Stimulated activated naive CD4-positive, alpha-beta T cell (primary cell): ENCODE results near the gene PPIE.
"Not testable (repeated sequence)": the region's sequence is repeated elsewhere in the genome, so short reads cannot be mapped to it uniquely, and the experiment has no call there.

ENCODE experiments used
- DNase-seq, 6 experiments: peaks; one replicate each; lab custom pipeline; 2025; lab: John Stamatoyannopoulos, UW

Gene PPIE

GRCh38 chr1:39758556-39759435 is 20.1 kb downstream of the PPIE start:
- no peak for DNase-seq

- no peak for DNase-seq
Measured at GRCh38 chr1:39759436-39759726, 20.7 kb downstream of the PPIE start.

GRCh38 chr1:39760074-39761008 is 21.7 kb downstream of the PPIE start:
- DNase-seq: no peak

DNA sequence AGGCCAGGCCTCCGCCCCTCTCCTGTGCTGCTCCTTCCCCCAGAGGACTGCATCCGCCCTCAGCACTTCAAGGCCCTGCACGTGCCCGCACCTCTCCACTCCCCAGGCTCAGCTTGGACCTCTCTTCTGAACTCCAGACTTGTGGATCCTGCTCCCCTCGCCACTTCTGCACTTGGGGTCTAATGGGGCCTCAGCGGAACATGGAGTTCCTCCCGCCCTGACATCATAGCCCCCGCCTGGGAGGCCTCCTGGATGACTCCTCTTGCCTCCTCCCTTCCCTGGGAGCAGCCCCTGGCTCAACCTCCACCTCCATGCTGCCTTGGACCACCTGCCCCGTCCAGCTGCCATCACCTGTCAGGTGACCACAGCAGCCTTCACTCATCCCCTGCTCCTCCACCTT is 22.3 kb downstream of the PPIE start:
- no peak for DNase-seq

GRCh38 chr1:39761557-39762260 is 23.0 kb downstream of the PPIE start:
- no peak for DNase-seq

GRCh38 chr1:39762550-39763540 is 24.2 kb downstream of the PPIE start:
- no peak for DNase-seq

DNA sequence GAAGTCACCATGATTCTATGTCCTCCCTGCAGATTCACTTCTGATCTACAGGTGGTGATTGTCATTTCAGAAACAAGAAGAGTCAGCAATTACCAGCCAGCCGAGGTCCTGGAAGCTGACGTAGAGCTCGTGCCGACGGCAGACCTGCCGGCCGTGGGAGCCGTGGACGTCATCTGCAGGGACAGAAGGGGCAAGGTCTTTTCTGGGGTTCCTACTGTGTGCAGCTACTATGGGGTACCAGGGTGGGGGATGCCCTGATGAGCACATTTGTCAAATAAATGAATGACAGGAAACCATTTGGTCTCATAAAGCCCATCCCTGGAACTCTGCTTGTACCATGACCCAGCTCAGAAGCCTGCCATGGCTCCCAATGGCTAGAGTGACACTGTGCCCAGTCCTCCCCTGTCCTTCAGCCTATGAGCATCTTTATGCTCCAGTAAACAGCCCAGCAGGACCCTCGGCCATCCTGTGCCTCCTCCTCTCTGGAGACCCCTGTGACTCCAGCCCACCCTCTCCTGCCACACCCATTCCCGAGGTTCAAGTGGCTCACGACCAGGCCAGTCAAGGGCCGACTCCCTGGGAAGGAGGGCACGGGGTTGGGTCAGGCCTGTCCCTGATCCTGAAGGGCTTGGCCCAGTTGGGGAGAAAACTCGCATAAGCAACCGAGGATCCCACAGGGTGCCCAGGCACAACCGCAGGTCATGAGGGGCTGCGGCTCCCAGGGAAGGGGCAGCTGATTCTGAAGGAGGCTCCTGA is 25.1 kb downstream of the PPIE start:
- not testable (repeated sequence) for DNase-seq

DNA sequence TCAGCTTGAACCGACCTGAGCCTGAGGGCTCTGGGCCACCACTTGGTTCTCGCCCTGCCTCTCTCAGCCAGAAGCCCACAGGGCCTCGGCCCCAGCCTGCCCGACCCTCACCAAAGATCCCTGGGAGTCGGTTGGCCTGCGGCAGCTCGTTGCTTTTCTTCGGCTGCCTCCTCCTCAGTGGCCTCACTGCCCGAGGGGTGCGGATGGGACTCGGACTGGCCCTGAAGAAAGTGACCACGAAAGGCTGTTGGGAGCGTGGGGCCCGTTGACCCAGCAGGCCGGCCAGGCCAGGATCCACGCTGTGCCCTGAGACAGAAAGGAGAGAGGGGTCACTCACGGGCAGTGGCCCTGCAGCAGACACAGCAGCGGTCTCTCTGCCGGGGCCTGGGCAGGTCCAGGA is 25.8 kb downstream of the PPIE start:
- DNase-seq: not testable (repeated sequence)

- DNase-seq: not testable (repeated sequence)
Measured at GRCh38 chr1:39766466-39766865, 27.8 kb downstream of the PPIE start.

GRCh38 chr1:39769502-39769901 is 30.8 kb downstream of the PPIE start:
- not testable (repeated sequence) for DNase-seq

GRCh38 chr1:39770100-39771021 is 31.7 kb downstream of the PPIE start:
- DNase-seq: not testable (repeated sequence)

DNA sequence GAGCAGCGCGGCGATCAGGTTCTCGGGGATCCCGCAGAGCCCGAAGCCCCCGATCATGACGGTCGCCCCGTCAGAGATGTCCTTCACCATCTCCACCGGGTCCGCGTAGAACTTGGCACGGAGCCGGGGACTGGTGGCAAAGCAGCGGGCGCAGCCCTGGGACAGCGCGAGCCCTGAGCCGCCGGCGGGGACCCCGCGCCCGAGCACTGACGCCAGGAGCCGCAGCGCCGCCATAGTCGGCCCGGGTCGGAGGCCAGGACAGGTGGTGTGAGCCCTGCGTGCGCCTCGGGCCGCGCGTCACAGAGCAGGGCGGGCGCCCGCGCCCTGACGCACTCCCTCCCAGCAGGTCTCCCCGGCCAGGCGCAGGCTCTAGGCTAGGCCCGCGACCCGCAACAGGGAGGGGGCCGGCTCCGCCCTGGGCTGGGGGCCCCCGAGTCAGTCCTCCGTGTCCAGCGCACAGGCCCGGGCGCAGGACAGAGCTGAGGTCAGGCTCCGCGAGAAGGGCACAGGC is 32.4 kb downstream of the PPIE start, which contains the start of gene OXCT2:
TSS of gene OXCT2 (minus strand) at position 327 of the 511 bp plus-strand sequence. CDS start at position 234, 93 bp downstream.
- not testable (repeated sequence) for DNase-seq

- not testable (repeated sequence) for DNase-seq
Measured at GRCh38 chr1:39773369-39773979, 34.8 kb downstream of the PPIE start.

DNA sequence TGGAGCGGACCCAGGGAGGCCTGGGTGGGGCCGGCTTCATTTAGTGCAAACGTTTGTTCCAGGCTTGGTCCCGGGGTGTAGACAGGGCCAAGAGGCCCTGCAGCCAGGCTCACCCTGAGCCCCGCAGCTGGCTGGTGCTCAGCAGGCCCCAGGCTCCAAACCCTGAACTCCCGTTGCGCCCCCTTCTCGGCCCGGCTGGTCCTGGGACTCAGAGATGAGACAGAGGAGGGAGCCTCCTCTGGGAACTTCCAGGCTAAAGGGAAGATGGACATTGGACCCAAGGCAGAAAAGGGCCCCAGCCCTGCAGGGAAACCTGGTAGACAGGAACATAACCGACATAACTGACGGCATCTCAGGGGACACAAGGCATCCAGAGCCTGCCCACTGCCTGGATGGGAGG is 36.5 kb downstream of the PPIE start:
- DNase-seq: not testable (repeated sequence)

DNA sequence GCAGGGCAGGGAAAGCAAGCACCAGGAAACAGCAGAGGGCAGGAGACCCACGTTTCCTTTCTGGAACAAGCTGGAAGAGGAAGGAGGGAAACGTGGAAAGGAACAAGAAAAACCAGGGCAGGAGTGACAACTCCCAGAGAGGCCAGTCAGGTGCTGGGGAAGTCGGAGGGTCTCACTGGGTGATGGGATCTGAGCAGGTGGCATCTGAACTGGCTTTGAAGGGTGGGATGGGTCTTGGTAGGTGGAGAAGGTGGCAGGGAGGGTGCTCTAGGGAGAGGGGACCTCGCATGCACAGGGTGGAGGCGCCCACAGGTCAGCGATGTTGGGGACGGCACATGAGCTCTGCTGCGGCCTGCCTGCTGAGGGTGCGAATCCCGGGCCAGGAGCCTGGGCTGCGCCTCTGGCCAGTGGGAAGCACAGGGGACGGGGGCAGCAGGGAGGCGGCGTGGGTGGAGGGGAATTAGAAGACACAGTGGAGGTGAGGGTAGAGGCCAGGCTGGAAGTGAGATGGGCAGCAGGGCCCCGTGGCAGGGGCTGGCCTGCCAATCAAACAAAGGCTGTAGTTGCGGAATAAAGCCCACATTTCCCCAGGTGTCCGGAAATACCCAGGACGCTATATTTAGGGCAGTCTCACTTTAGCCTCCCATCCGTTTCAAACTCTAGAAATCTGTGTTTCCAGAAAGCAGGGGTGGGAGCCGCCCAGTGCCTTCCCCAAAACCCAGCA is 37.2 kb downstream of the PPIE start:
- DNase-seq: not testable (repeated sequence)

GRCh38 chr1:39776400-39776713 is 37.7 kb downstream of the PPIE start:
- no peak for DNase-seq

DNA sequence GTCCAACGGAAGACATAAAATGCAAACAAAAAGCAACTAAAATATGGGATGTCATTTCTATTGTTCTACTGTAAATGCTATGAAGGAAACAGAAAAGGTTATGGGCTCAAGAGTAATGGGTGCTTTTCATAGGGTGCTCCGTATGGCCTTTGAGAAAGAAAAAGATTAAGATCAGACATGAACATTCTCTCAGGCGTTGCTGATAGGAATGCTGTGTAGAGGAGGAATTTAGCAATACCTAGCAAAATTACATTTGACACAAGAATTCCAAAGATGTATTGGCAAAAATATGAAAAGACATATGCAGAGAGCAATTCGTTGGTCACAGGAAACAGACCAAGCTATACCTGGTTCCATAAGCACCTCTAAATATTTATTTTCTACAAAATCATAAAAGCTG is 38.2 kb downstream of the PPIE start:
- DNase-seq: no peak

DNA sequence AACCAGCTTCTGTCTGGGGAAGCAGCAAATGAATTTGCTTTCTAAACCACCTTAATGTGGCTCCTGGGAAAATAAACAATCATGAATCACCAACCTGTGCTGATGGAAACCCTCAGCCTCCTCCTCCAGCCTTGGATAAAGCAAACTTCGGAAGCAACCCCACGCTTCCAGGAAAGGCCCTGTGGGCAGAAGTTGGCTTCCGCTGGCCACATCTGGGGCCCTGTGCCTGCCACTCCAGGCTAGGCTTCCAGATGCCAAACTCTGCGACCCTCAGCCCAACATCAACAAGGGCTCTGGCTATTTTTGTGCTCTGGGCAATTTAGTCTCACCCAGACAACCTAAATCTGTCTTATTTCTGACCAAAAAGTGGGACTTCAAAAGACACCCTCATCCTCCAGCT is 38.6 kb downstream of the PPIE start:
- no peak for DNase-seq
